ENCODE results near the gene RPTOR. TPM values are rescaled to one million over a fixed set of nuclear protein-coding genes. Genes with fewer than 3 reads are reported as not detected.

The RPTOR gene
- total RNA-seq, 1 experiment from 2014 or later: 25.1 TPM

GRCh38 chr17:80694085-80694991, 149.7 kb downstream of the RPTOR start:
- Histone ChIP-seq H3K79me1 (ENCODE audit: insufficient read depth, low read depth, low read length, poor library complexity, severe bottlenecking) (no peaks in the 10 kb centered on the region), H4K5ac (ENCODE audit: insufficient read length, low read depth, low read length) (no peak overlapping the region), H3K4ac (ENCODE audit: low read depth, low read length) (no peak overlapping the region), H3K23ac (ENCODE audit: insufficient read length, low read depth, low read length) (no peak overlapping the region), H4K91ac (ENCODE audit: insufficient read length, low read depth, low read length) (no peak overlapping the region), H3K4me1 (ENCODE audit: insufficient read depth, low read length) (no peaks in the 10 kb centered on the region; the same call in 1 of the 2 replicates), H3K9me3 (ENCODE audit: control insufficient read depth, low read depth, low read length) (no peaks in the 10 kb centered on the region), H2AFZ (ENCODE audit: low read length) (no peak overlapping the region), H2BK20ac (ENCODE audit: low read depth, low read length, poor library complexity, severe bottlenecking) (no peak overlapping the region), H3K27ac (ENCODE audit: insufficient read length, low read depth, low read length) (no peak overlapping the region), H2BK12ac (ENCODE audit: insufficient read length, low read depth, low read length) (no peak overlapping the region), H2BK15ac (ENCODE audit: low read depth, low read length) (no peak overlapping the region), H3K56ac (ENCODE audit: insufficient read length, low read depth, low read length) (no peak overlapping the region), H3K79me2 (ENCODE audit: insufficient read depth, low read length) (peaks cover 4% of the 10 kb centered on the region; the same call in 1 of the 2 replicates), H2BK120ac (ENCODE audit: low read depth, low read length, poor library complexity, severe bottlenecking) (no peak overlapping the region), H3K23me2 (ENCODE audit: insufficient read length, low read depth, low read length, poor library complexity, severe bottlenecking) (no peaks in the 10 kb centered on the region), H3K9ac (ENCODE audit: extremely low read depth, insufficient read length, low read length) (no peak overlapping the region), H4K20me1 (ENCODE audit: control insufficient read depth, insufficient read depth, insufficient read length) (peaks cover 2% of the 10 kb centered on the region), H2AK5ac (ENCODE audit: insufficient read length, low read length) (no peak overlapping the region), H3K14ac (ENCODE audit: insufficient read depth, low read length) (peak overlapping the region; percentile 64; the same call in 1 of the 2 replicates), H2BK5ac (ENCODE audit: insufficient read length, low read length) (peak overlapping the region; percentile 55), H3T11ph (ENCODE audit: low read length) (no peak overlapping the region), H3K18ac (ENCODE audit: insufficient read length, low read depth, low read length) (peak overlapping the region; percentile 60), H3K27me3 (ENCODE audit: insufficient read depth, low read length) (no peaks in the 10 kb centered on the region), H4K8ac (replicated peaks; ENCODE audit: insufficient read length, low read depth, low read length) (no peak overlapping the region), H3K4me2 (ENCODE audit: insufficient read depth, insufficient read length, low read length) (no peak overlapping the region)
- Mint-ChIP-seq H3K9me3 (peaks cover 0 to 3% of the 10 kb centered on the region in 2 experiments; a peak in 3 of 5 replicates), H3K4me1 (peaks cover 57 to 59% of the 10 kb centered on the region in 2 experiments), H3K27me3 (ENCODE audit: low read depth) (no peaks in the 10 kb centered on the region), H3K4me3 (no peak overlapping the region), H3K27ac (peak overlapping the region; percentile 7 to 96 (median 35); a peak in 6 of 7 replicates), H3K36me3 (ENCODE audit: insufficient read depth in 1 of 3, low read depth in 3 of 3) (peaks cover 0 to 2% (median 0%) of the 10 kb centered on the region in 3 experiments; a peak in 3 of 7 replicates)
- DNase-seq: no peak
- no CpG with 5 or more reads among the region's 28 CpGs for whole genome bisulfite sequencing (ENCODE audit: extremely low coverage, insufficient read length, low lambda C conversion rate)
- TF ChIP-seq CTCF (conservative IDR thresholded peaks at IDR 0.05): no peak

Measured in H9 (cell line).